ENCODE measurements around the gene TMPRSS3.

The TMPRSS3 gene

DNA sequence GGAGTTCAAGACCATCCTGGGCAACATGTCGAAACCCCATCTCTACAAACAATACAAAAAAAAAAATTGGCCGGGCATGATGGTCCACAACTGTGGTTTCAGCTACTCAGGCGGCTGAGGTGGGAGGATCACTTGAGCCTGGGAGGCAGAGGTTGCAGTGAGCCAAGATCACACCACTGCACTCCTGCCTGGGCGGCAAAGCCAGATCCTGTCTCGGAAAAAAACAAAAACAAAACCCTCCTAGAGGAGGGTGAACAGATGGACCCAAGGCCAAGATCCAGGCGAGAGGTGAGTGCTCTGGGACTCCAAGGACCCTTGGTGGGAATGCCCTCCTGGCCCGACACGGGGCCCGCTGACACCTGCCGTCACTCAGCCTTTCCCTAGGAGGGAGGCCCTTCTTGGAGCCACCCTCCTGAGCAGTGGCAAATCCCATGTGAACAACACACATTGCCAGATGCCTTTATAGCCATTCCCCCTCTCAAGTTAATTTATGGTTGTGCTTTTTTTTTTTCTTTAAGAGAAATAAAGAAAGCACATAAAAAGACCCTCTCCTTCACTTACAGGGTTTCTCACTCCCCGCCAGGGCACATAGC is 45.4 kb downstream of the TMPRSS3 start:
- DNase-seq (ENCODE audit: low spot score), result no peak

DNA sequence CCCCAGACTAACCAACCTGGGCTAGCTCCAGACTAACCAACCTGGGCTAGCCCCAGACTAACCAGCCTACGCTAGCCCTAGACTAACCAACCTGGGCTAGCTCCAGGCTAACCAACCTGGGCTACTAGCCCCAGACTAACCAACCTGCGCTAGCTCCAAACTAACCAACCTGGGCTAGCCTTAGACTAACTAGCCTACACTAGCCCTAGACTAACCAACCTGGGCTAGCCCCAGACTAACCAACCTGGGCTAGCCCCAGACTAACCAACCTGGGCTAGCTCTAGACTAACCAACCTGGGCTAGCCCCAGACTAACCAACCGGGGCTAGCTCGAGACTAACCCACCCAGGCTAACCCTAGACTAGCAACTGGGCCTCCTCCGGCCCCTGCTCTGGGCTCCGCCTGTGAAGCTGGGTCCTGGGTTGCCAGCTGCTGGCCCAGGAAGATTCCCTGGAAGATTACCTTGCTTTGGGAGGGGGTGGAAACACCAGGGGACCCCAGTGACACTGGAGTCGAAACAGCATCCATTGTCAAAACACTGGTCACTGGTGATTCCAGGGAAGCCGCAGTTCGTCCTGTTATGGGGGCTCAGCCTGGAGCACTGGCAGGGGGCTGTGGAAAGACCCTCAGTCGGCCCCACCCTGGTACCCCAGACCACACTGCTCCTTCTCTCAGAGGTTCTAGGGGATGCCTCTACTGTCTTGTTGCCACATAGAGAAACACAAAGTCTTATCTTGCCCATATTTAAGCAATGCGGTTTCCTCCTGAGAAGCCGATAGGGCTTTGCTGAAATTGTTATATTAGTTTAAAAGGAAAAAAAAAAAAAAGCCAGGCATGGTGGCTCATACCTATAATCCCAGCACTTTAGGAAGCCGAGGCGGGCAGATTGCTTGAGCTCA is 46.2 kb downstream of the TMPRSS3 start:
- no peak for DNase-seq (ENCODE audit: low spot score)

DNA sequence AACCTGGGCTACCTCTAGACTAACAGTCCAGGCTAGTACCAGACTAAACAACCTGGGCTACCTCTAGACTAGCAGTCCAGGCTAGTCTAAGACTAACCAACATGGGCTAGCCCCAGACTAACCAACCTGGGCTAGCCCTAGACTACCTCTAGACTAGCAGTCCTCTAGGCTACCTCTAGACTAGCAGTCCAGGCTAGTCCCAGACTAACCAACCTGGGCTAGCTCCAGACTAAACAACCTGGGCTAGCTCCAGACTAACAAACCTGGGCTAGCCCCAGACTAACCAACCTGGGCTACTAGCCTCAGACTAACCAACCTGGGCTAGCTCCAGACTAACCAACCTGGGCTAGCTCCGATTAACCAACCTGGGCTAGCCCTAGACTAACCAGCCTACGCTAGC is 47.1 kb downstream of the TMPRSS3 start:
- DNase-seq (ENCODE audit: low spot score), result no peak

DNA sequence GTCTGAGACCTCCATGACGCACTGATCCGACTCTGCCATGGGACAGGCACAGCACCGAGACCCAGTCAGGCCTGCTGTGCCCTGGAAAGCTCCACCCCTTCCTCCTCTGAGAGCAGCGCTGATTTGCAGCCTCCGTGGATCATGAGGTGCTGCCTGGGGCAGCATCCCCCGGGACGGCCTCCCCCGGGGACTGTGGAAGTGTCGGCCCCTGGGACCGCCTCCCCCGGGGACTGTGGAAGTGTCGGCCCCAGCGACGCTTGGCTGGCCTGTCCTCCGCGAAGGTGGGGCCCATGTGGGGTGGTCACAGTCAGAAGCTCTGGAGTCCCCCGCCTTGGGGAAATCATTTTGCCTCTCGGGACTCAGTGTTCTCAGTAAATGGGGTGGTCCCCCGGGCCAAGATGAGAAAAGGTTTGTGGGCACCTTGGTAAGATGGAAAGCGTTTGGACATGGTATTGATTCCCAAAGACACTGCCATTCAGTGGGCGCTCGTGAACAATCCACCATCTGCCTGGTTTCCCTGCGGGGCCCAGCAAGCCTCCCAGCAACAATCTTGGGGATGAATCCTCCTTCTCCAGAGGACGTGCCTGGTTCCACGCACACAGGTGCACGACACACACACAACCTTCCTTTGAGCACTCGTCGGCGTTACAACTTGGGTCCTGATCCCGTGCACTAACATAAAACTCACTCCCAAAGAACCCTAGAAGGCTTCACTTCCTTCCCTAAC is 48.1 kb downstream of the TMPRSS3 start:
- DNase-seq (ENCODE audit: low spot score), result no peak

DNA sequence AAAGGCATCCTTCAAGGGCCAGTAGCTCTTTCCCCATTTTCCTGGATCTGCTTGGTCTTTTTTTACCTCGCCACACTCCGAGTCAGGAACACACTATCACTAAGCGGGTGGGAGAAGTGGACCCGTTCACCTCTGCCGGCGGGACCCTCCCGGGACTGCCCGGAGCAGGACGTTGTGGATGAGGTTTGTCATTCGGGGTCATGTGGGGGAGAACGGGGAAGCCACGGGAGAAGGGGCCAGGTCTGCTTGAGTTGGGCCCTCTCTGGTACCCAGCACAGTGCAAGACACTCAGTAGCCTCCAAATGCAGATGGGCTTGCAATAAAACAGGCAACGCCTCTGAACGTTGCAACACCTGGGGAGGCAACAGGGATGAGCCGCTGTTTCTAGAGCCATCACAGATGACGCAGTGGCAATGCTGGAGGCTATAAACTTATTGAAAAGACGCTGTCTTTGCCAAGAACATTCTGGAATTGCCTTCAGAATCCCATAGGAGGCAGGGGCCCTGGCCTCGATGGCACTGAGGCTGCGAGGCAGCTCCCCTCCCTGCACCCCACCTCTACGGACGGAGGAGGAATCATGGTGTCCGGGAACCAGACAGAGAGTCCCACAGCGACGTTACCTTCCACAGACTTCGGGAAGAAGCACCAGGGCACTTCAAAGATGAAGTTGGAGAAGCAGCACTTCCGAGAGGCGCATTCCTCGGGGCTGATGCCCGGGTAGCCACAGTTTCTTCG is 48.8 kb downstream of the TMPRSS3 start:
- DNase-seq (ENCODE audit: low spot score), result no peak

DNA sequence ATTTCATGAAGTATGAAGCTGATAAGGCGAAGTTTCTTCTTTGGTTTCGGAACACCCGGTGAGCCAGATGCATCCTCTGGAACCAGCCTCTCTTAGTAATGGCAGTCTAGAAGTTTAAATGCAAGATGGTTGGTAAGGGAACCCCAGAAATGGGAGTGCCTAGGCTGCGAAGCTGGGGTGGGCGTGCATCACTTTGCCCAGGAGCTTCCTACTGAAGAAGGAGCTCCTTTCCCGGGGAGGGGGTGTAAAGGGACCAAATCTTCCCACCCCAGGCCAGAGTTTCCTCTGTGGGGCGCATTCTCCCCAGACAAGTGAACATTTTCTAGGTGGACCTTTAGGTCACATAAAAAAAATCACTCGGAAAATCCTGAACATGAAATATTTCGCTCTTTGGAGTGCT is 49.4 kb downstream of the TMPRSS3 start:
- no peak for DNase-seq (ENCODE audit: low spot score)

DNA sequence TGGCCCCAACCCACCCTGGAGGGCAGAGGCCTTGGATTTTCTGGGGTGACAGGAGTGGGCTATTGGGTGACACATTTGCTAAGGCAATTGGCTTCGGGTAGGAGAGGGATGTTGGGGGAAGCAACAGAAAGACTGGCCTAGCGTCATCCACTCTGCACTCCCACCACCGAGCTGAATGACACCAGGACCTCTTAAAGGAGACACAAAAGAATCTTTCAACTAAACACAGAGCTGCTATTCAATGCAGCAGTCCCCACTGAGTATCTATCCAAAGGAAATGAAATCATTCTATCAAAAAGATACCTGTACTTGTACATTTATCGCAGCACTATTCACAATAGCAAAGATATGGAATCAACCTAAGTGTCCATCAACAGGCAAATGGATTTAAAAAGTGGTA is 51.2 kb downstream of the TMPRSS3 start:
- DNase-seq (ENCODE audit: low spot score), result no peak

DNA sequence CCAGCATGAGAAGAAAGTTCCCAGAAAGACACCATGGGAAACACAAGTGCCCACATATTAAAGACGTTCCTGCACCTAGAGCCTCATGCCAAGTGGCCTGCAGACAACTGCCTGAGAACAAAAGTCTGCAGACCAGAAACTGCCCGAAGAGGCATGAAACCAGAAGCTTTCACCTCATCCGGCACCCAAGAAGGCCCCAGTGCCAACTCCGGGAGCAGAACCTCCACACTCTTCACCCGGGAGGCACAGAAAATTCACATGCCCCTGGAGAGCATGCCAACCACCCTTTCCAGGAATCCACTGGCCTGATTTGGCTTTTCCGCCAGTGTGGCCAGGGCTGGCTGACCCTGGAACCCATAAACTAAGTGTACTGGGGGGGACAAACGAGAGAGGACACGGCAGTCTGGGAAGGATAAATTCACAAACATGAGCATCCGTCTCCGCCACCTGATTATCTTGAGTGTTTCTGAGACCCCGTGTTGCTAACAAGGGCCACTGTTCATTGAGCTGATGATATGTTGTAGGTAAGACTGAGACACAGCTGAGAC is 51.8 kb downstream of the TMPRSS3 start:
- no peak for DNase-seq (ENCODE audit: low spot score)

DNA sequence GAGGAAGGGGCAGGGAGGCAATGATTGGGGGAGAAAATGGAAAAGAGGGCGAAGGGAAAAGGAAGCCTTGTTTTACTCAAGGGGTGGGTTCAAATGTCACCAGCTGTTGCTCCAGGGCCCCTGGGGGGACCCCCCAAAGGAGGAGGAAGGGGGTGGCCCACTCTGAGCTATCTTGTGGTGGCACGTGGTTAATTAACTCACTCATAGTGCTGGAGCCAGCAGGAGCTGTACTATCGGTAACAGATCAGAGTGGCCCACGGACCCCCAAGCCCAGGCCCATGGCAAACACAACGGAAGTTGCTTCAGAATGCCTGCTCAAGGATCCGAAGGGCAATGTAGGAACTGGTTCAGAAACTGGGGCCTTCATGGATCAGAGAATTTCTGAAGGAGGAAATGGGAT is 52.3 kb downstream of the TMPRSS3 start:
- DNase-seq (ENCODE audit: low spot score), result no peak

DNA sequence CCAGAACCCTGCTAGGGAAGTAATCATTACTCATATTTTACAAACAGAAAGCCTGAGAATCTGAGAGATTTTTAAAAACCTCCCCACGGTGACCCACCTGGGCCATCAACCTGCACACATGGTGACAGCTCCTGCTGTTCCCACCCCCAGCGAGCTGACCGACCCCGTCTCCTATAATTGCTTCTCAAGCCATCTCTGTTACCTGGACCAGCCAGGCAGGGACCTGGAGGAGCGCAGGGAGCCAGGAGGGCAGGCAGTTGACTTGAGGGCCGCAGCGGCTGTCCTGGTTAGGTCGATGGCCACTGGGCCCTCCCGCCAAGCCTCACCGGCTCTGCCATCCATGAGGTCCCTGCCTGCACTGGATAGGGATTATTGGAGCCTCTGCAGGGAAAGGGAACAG is 52.8 kb downstream of the TMPRSS3 start:
- DNase-seq (ENCODE audit: low spot score), result no peak

DNA sequence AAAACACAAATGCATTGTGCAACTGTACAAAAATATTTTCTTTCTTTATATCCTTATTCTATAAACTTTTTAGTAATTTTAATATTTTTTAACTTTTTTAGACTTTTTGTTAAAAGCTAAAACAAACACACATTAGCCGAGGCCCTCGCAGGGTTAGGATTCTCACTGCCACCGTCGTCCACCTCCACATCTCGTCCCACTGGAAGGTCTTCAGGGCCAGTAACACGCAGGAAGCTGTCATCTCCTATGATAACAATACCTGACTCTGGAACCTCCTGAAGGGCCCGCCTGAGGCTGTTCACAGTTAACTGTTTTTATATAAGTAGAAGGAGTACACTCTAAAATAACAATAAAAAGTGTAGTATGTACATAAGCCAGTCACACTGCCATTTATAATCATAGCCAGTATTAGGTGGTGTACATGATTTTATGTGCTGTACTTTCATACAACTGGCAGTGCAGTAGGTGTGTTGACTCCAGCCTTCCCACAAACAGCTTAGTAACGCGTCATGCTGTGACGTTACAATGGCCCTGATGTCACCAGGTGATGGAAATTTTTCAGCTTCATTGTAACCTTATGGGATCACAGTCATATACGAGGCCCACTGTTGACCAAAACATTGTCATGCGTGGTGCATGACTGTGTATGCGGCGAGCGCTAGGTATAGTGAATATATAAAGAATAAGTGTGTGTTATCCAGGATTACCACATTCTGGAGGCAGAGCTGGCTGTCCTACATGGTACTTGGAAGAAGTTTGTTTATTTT is 53.9 kb downstream of the TMPRSS3 start:
- DNase-seq (ENCODE audit: low spot score), result no peak

DNA sequence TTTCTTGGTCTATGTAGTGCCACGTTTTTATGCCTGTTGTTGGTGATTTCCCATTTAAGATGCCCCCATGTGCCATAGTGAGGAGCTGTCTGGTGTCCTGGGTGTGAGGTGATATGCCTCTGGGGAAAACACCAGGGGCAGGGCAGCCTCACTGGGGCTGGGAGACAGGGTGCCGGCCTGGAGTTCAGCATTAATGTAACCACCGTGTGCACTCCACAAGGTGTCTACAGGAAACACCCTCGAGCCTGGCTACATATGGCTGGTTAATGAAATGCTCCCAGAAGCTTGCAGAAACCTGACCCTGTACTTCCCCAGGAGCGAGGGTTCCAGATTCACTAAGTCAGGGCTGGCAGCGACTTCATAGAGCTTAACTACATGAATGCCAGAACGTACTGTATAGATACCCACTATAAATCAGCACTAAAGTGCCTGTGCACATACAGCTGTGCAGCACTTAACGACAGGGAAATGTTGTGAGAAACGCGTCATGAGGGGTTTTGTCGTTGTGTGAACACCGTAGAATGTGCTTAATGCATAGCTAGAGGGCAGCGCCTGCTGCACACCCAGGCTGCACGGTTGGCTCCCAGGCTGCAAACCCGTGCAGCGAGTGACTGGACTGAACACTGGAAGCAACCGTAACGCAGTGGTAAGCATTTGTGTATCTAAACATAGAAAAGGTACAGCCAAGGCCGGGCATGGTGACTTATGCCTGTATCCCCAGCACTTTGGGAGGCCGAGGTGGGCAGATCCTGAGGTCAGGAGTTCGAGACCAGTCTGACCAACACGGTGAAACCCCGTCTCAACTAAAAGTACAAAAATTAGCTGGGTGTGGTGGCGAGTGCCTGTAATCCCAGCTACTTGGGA is 55.4 kb downstream of the TMPRSS3 start:
- no peak for DNase-seq (ENCODE audit: low spot score)

DNA sequence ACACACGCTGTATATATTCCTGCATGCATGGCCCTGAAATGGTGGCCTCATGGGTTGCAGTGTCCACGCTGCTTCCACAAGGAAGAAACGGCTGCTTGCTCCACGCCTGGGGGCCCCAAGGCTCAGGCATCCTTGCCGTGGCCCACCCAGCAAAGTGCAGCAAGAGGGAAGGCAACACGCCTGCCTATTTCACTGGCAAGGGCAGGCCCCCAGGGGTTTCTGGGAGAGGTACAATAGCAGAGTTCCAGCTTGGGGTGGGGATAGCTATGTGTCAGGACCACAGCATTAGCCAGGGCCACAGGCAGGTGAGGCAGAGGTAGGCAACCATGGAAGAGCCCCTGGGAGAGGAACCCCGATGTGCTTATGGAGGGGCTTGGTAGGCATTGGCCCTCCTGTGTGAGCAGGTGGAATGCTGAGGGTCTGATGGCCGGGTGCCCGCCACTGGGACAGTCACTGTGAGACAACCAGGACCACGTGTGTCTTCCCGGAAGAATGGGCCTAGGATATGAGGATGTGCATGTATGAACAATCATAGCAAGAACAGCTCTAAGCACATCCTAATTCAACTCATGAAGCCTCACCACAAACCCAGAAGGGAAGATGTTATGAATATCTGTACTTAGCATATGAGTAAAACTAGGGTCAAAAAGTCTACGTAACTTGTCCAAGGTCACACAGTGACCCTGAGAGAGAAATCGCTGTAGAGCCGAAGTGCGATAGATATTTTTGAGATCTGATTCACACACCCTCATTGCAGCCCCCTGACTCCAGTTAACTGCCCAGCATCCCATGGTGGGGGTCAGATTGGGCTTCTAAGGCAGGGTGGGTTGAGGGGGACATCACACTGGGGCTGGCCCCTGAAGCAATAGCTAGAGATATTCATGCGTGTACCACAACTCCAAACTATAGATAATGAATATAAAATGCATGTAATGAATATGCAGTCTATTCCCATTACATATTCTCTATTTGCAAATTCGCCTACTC is 56.8 kb downstream of the TMPRSS3 start:
- DNase-seq (ENCODE audit: low spot score), result no peak

DNA sequence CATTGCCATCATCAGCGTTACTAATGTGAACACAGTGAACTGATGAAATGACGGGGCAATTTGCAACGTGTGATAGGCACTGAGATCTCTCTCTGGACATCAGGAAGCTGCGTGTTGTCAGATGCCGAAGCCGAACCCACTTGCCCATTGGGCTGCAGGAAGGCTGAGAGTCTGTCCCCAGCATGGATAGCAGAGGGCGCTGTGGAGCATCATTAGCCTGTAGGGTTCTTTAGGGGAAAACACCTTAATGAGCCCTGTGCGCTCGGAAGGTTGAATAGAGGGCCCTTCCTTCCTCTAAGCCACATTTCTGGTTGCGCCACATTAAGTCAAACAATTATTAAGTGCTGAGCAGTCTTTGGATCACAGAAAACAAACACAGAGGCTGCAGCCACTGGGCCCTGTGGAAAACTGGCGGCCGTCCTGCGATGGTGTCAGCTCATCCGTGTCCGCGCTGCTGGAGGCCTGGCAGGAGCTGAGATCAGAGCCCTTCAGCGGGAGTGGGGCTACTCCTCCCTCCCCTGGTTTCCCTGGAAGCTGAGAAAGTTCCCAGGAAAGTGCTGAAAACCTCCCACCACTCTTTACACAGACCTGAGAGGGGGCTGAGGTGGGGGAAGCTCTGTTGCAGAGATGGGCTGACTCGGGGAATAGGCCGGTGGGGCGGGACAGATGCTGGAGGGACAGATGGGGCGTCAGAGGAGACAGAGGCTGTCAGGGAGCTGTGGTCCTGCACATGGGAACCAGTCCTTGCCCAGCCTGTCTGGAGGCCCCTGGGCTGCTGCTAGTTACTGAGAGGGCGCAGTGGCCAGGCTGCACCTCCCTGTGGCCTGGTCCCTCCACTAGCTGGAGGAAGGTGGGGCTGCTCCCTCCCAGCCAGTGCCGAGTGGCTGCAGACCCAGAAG is 57.8 kb downstream of the TMPRSS3 start:
- DNase-seq (ENCODE audit: low spot score), result no peak

DNA sequence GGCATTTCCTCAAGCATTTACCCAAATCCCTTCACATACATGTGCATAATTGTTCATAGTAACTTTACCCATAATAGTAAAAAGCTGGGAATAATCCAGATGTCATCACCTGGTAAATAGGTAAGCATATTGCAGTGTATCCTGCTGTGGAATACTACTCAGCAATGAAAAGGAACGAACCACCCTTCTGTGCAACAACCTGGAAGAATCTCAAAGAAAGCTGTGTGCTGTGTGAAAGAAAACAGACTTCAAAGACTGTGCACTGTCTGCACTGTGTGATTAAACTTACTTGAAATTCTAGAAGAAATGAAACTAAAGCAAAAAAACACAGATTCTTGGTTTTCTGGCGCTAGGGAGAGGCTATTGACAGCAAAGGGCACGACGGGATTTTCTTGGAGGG is 58.6 kb downstream of the TMPRSS3 start:
- no peak for DNase-seq (ENCODE audit: low spot score)

DNA sequence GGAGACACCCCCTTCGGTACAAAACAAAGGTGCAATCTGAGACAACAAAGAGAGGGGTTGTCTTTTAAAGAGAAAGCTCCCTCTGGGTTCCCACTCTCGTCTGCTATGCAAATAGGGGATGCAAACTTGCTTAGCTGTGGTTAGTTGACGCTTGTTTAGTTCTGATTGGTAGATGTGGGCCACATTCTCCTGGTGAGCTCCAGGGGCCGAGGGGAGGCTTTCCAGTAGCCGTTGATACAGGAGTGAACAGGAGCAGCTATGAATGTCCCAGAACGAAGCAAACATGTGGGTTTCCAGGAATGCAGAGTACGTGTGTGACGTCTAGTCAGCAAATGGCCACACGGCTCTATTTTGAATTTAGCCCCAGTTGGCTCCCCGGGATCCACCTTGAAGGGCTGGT is 59.8 kb downstream of the TMPRSS3 start:
- no peak for DNase-seq (ENCODE audit: low spot score)

DNA sequence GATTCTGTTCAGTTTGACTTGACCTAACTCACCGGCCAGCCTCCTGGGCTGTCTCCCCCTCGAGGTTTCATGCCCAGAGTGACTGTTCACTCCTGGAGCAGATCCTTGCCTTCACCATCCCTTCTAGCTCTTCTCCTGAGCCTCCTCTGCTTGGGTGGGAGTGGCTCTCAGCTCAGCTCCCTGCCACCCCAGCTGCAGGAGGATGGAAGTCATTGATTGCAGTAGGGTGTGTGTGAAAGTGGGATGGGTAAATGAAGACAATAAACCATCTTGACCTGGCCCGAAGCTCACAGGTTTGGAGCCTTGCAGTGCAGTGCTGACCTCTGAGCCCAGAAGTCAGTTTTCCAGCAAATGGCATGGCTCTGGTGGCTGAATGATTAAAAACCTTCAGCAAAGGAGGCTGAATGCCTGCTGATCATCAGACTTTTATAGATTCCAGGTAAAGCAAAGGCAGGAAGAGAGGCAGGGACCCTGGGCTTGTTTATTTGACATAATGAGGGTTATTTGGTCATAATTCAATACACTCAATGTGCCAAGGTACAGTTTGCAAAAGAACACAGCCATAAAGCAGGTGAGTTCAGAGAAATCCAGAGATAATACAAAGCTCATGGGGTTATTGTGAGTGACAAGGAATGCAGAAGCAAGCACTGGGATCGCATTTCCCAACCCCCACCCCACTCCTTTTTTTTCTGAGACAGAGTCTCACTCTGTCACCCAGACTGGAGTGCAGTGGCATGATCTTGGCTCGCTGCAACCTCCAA is 63.1 kb downstream of the TMPRSS3 start:
- DNase-seq (ENCODE audit: low spot score), result no peak

Measured in COLO829 (cell line).